ENCODE results near the gene TMEM217.

DNA sequence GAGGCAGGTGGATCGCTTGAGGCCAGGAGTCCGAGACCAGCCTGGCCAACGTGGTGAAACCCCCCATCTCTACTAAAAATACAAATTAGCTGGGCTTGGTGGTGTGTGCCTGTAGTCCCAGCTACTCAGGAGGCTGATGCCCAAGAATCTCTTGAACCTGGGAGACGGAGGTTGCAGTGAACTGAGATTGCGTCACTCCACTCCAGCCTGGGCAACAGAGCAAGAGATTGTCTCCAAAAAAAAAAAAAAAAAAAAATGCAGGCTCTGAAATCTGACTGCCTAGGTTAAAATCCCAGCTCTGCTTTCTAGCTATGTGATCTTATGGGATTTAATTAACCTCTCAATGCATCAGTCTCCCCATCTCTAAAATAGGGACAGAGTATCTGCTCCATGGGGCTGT is 3.3 kb upstream of the TMEM217 start:
- no peak for TF ChIP-seq POLR2A (IDR thresholded peaks at IDR 0.05)
- TF ChIP-seq, protein P1, sequence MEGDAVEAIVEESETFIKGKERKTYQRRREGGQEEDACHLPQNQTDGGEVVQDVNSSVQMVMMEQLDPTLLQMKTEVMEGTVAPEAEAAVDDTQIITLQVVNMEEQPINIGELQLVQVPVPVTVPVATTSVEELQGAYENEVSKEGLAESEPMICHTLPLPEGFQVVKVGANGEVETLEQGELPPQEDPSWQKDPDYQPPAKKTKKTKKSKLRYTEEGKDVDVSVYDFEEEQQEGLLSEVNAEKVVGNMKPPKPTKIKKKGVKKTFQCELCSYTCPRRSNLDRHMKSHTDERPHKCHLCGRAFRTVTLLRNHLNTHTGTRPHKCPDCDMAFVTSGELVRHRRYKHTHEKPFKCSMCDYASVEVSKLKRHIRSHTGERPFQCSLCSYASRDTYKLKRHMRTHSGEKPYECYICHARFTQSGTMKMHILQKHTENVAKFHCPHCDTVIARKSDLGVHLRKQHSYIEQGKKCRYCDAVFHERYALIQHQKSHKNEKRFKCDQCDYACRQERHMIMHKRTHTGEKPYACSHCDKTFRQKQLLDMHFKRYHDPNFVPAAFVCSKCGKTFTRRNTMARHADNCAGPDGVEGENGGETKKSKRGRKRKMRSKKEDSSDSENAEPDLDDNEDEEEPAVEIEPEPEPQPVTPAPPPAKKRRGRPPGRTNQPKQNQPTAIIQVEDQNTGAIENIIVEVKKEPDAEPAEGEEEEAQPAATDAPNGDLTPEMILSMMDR (IDR thresholded peaks at IDR 0.05): no peak
